Measurements from ENCODE around the gene GRM4.

The GRM4 gene

GRCh38 chr6:34106421-34106820 is 39.5 kb downstream of the GRM4 start:
- DNase-seq: no peak

GRCh38 chr6:34104628-34105027 is 41.3 kb downstream of the GRM4 start:
- DNase-seq: no peak

GRCh38 chr6:34104186-34104585 is 41.7 kb downstream of the GRM4 start:
- DNase-seq: no peak

GRCh38 chr6:34103321-34103720 is 42.6 kb downstream of the GRM4 start:
- DNase-seq: no peak

- DNase-seq: no peak
Measured at GRCh38 chr6:34102696-34103095, 43.2 kb downstream of the GRM4 start.

GRCh38 chr6:34102099-34102656 is 43.7 kb downstream of the GRM4 start:
- no peak for DNase-seq

GRCh38 chr6:34100788-34101187 is 45.1 kb downstream of the GRM4 start:
- DNase-seq: no peak

- DNase-seq: no peak
Measured at GRCh38 chr6:34099878-34100277, 46.0 kb downstream of the GRM4 start.

GRCh38 chr6:34098045-34098936 is 47.6 kb downstream of the GRM4 start:
- no peak for DNase-seq

GRCh38 chr6:34096814-34097213 is 49.1 kb downstream of the GRM4 start:
- DNase-seq: no peak

- no peak for DNase-seq
Measured at GRCh38 chr6:34096193-34096592, 49.7 kb downstream of the GRM4 start.

GRCh38 chr6:34095741-34096140 is 50.1 kb downstream of the GRM4 start:
- no peak for DNase-seq

- no peak for DNase-seq
Measured at GRCh38 chr6:34095136-34095505, 50.8 kb downstream of the GRM4 start.

GRCh38 chr6:34094474-34095135 is 51.3 kb downstream of the GRM4 start:
- DNase-seq: no peak

GRCh38 chr6:34093854-34094430 is 51.9 kb downstream of the GRM4 start:
- no peak for DNase-seq

- DNase-seq: no peak
Measured at GRCh38 chr6:34093206-34093605, 52.7 kb downstream of the GRM4 start.

GRCh38 chr6:34092631-34093030 is 53.3 kb downstream of the GRM4 start:
- DNase-seq: no peak

- DNase-seq: no peak
Measured at GRCh38 chr6:34090935-34091334, 55.0 kb downstream of the GRM4 start.

- no peak for DNase-seq
Measured at GRCh38 chr6:34090529-34090928, 55.4 kb downstream of the GRM4 start.

- no peak for DNase-seq
Measured at GRCh38 chr6:34086558-34086957, 59.3 kb downstream of the GRM4 start.

- DNase-seq: no peak
Measured at GRCh38 chr6:34085453-34086170, 60.3 kb downstream of the GRM4 start.

- no peak for DNase-seq
Measured at GRCh38 chr6:34084591-34085290, 61.1 kb downstream of the GRM4 start.

Data from activated gamma-delta T cell (primary cell).